ENCODE results near the gene OR6N1. TPM values are rescaled to one million over a fixed set of nuclear protein-coding genes. Genes with fewer than 3 reads are reported as not detected.

OR6N1 gene
- total RNA-seq, 4 donors from 2014 or later: not detected

DNA sequence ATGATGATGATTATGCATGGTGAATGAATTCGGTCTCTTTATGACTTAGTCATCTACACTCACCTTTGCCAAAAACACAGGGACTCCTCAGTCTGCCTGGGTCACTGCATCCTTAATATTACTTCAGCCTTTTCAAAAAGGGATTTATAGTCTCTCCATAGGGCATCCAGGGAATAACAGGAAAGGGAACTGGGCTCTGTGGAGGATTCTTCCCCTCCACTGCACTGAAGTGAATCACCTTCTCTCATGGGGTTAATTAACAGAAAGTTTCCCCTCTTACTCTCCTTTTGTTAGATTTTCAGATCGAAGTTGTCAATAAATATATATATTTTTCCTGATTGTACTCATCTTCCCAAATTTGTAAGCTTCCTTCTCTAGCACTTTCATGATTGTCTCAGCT is 51.4 kb downstream of the OR6N1 start, which contains the start of gene OR6K3:
Gene OR6K3, minus strand, starts transcription at position 101 of the 400 bp plus-strand sequence. CDS start 2,605 bp downstream, outside the sequence.
- no peaks in the 10 kb centered on the region for H3K36me3 ChIP-seq
- DNase-seq (no peak), ATAC-seq (no peak)
- no peaks in the 10 kb centered on the region for H3K9me3 ChIP-seq
- in situ Hi-C loops (cut with MboI; ENCODE audit: low sequenced_read_pairs in 4 of 4): no loop called here
- H3K27ac ChIP-seq: no peak within 1 kb of the TSS
- no peaks in the 10 kb centered on the region for H3K4me1 ChIP-seq
- no peak within 1 kb of the TSS for H3K4me3 ChIP-seq
- no peaks in the 10 kb centered on the region for H3K27me3 ChIP-seq
- no peak for TF ChIP-seq POLR2A (IDR thresholded peaks at IDR 0.05)
- TF ChIP-seq CTCF (IDR thresholded peaks at IDR 0.05 in 4 of 5, conservative IDR thresholded peaks at IDR 0.05 in 1 of 5): no peak
- intact Hi-C loops (cut with DNase I; ENCODE audit: low total_unique reads): no loop called here

GRCh38 chr1:158719664-158720063 is 52.3 kb downstream of the OR6N1 start:
- no peaks in the 10 kb centered on the region for H3K27me3 ChIP-seq
- H3K4me3 ChIP-seq: no peak overlapping the region
- in situ Hi-C loops (cut with MboI; ENCODE audit: low sequenced_read_pairs in 4 of 4): no loop called here
- no peaks in the 10 kb centered on the region for H3K9me3 ChIP-seq
- DNase-seq (no peak), ATAC-seq (no peak)
- intact Hi-C loops (cut with DNase I; ENCODE audit: low total_unique reads): no loop called here
- no peaks in the 10 kb centered on the region for H3K36me3 ChIP-seq
- no peak overlapping the region for H3K27ac ChIP-seq
- no peak for TF ChIP-seq CTCF (IDR thresholded peaks at IDR 0.05 in 4 of 5, conservative IDR thresholded peaks at IDR 0.05 in 1 of 5)
- H3K4me1 ChIP-seq: no peaks in the 10 kb centered on the region

GRCh38 chr1:158717344-158717743 is 54.7 kb downstream of the OR6N1 start:
- intact Hi-C loops (cut with DNase I; ENCODE audit: low total_unique reads) (no loop called here), in situ Hi-C loops (cut with MboI; ENCODE audit: low sequenced_read_pairs in 4 of 4) (no loop called here)
- Histone ChIP-seq H3K4me1 (no peaks in the 10 kb centered on the region), H3K27me3 (no peaks in the 10 kb centered on the region), H3K27ac (no peak overlapping the region), H3K9me3 (no peaks in the 10 kb centered on the region), H3K4me3 (no peak overlapping the region), H3K36me3 (no peaks in the 10 kb centered on the region)
- TF ChIP-seq CTCF (IDR thresholded peaks at IDR 0.05 in 4 of 5, conservative IDR thresholded peaks at IDR 0.05 in 1 of 5) (no peak), POLR2A (IDR thresholded peaks at IDR 0.05) (no peak)
- DNase-seq (no peak), ATAC-seq (no peak)

DNA sequence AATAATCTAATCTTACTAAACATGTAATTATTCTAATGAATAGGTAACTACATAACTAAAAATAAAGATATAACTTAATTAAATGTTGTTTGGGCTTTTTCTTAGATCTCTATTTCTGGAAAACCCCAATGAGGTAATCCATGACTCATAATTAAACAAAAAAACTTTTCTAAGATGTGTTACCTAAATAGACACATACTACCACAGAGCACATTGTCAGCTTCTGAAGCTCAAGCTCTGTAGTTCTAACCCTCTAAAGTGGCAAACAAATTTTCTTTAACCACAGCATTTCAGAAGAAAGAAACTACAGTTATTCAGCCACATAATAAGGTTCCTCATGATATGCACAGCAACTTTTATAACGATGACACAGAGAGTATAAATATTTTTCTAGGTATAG is 55.7 kb downstream of the OR6N1 start:
- H3K4me1 ChIP-seq: no peaks in the 10 kb centered on the region
- ATAC-seq (no peak), DNase-seq (no peak)
- no peaks in the 10 kb centered on the region for H3K9me3 ChIP-seq
- no peaks in the 10 kb centered on the region for H3K36me3 ChIP-seq
- in situ Hi-C loops (cut with MboI; ENCODE audit: low sequenced_read_pairs in 4 of 4): no loop called here
- TF ChIP-seq POLR2A (IDR thresholded peaks at IDR 0.05) (no peak), CTCF (IDR thresholded peaks at IDR 0.05 in 4 of 5, conservative IDR thresholded peaks at IDR 0.05 in 1 of 5) (no peak)
- H3K27ac ChIP-seq: no peak overlapping the region
- H3K27me3 ChIP-seq: no peaks in the 10 kb centered on the region
- intact Hi-C loops (cut with DNase I; ENCODE audit: low total_unique reads): no loop called here
- H3K4me3 ChIP-seq: no peak overlapping the region

- no peaks in the 10 kb centered on the region for H3K9me3 ChIP-seq
- H3K27me3 ChIP-seq: no peaks in the 10 kb centered on the region
- in situ Hi-C loops (cut with MboI; ENCODE audit: low sequenced_read_pairs in 4 of 4): no loop called here
- no peak overlapping the region for H3K27ac ChIP-seq
- H3K4me3 ChIP-seq: no peak overlapping the region
- no peak for ATAC-seq
- no peak for DNase-seq
- no peak for TF ChIP-seq CTCF (IDR thresholded peaks at IDR 0.05 in 4 of 5, conservative IDR thresholded peaks at IDR 0.05 in 1 of 5)
- TF ChIP-seq POLR2A (IDR thresholded peaks at IDR 0.05): no peak
- H3K36me3 ChIP-seq: no peaks in the 10 kb centered on the region
- no peaks in the 10 kb centered on the region for H3K4me1 ChIP-seq
- intact Hi-C loops (cut with DNase I; ENCODE audit: low total_unique reads): no loop called here
Observed at GRCh38 chr1:158714754-158715153, 57.2 kb downstream of the OR6N1 start.

Measured in gastrocnemius medialis (tissue), 4 donors.